H1 (cell line): ENCODE results near the gene PARD3. TPM values are rescaled to one million over a fixed set of nuclear protein-coding genes. Genes with fewer than 3 reads are reported as not detected.

Experiments
- CTCF ChIA-PET: fragments of 300-600 bp; sonication (Branson Sonifier 250); formaldehyde crosslinking; loops from one replicate; lab custom pipeline; 2021; ENCODE audit not compliant: partially characterized antibody; lab: Charles Lee
- POLR2A ChIA-PET: fragments of 300-600 bp; sonication (Branson Sonifier 250); formaldehyde crosslinking; loops from one replicate; lab custom pipeline; 2021; ENCODE audit warnings: inconsistent platforms; ENCODE audit not compliant: partially characterized antibody; lab: Charles Lee
- DNase-seq, 2 experiments: peaks; one replicate each; pipeline versions ENCODE4 v3.0.0 to v3.0.0-alpha.2; 2010 to 2022; ENCODE audit warnings: low spot score in 2 of 2, low read depth in 1 of 2, mixed read lengths in 1 of 2
- FAIRE-seq: peaks from 2 replicates; lab custom pipeline; 2011; peaks lifted over from hg19 to GRCh38; lab: Jason Lieb, UNC
- H2AFZ ChIP-seq: 2 replicates; pipeline ENCODE4 v1.8.1; 2012; ENCODE audit warnings: low read length, inconsistent platforms
- H2AK5ac ChIP-seq: 2 replicates; pipeline ENCODE4 v1.6.1; 2013; ENCODE audit warnings: low read depth, low read length
- H2BK120ac ChIP-seq: replicated peaks from 2 replicates; pipeline ENCODE3; 2013; ENCODE audit warnings: low read depth, low read length, inconsistent platforms
- H2BK12ac ChIP-seq: 2 replicates; pipeline ENCODE4 v1.6.1; 2013; ENCODE audit warnings: low read depth, low read length
- H2BK15ac ChIP-seq: 2 replicates; pipeline ENCODE4 v1.6.1; 2013; ENCODE audit warnings: low read length
- H2BK20ac ChIP-seq: 2 replicates; pipeline ENCODE4 v1.6.1; 2013; ENCODE audit warnings: low read length
- H2BK5ac ChIP-seq: 2 replicates; pipeline ENCODE4 v1.6.1; 2013; ENCODE audit warnings: low read depth, low read length
- H3K14ac ChIP-seq: 2 replicates; pipeline ENCODE4 v1.6.1; 2013; ENCODE audit warnings: inconsistent platforms; ENCODE audit not compliant: insufficient read length
- H3K18ac ChIP-seq: 2 replicates; pipeline ENCODE4 v1.6.1; 2013; ENCODE audit warnings: low read length; ENCODE audit errors: extremely low read depth
- H3K23ac ChIP-seq: 2 replicates; pipeline ENCODE4 v1.6.1; 2013; ENCODE audit warnings: inconsistent platforms; ENCODE audit not compliant: insufficient read length
- H3K23me2 ChIP-seq: 2 replicates; pipeline ENCODE4 v1.6.1; 2013; ENCODE audit warnings: low read depth, low read length
- H3K27ac ChIP-seq: 2 replicates; pipeline ENCODE4 v1.6.1; 2011; ENCODE audit warnings: low read depth, low read length, inconsistent platforms
- H3K27me3 ChIP-seq, 4 experiments: replicated peaks in 1 of 4; 1 replicate in 1 of 4; 2 replicates in 3 of 4; pipeline versions ENCODE4 v1.6.1 to v1.8.1; 2011 to 2013; ENCODE audit warnings: low read length in 3 of 4, mild to moderate bottlenecking in 3 of 4, inconsistent platforms in 2 of 4, mixed read lengths in 2 of 4, moderate library complexity in 1 of 4; ENCODE audit not compliant: control insufficient read depth in 3 of 4, insufficient read depth in 3 of 4; ENCODE audit errors: extremely low read depth in 1 of 4
- H3K36me3 ChIP-seq, 4 experiments: 2 replicates each; pipeline versions ENCODE4 v1.6.1 to v1.8.1; 2011 to 2013; ENCODE audit warnings: mild to moderate bottlenecking in 4 of 4, low read length in 3 of 4, moderate library complexity in 2 of 4, control low read depth in 1 of 4, inconsistent platforms in 1 of 4; ENCODE audit not compliant: insufficient read depth in 4 of 4, control insufficient read depth in 2 of 4
- H3K4ac ChIP-seq: replicated peaks from 2 replicates; pipeline ENCODE3; 2013; ENCODE audit warnings: low read length, low read depth, mixed read lengths, inconsistent platforms; ENCODE audit not compliant: insufficient read length
- H3K4me1 ChIP-seq, 4 experiments: replicated peaks in 1 of 4; 1 replicate in 1 of 4; 2 replicates in 3 of 4; pipeline versions ENCODE4 v1.6.1 to v1.8.1; 2011 to 2013; ENCODE audit warnings: low read length in 3 of 4, inconsistent platforms in 2 of 4, mixed read lengths in 1 of 4; ENCODE audit not compliant: insufficient read depth in 4 of 4, control insufficient read depth in 3 of 4
- H3K4me2 ChIP-seq, 2 experiments: 2 replicates each; pipeline versions ENCODE4 v1.6.1 to v1.8.1; 2011 to 2013; ENCODE audit warnings: low read depth in 2 of 2, low read length in 2 of 2, control low read depth in 1 of 2, inconsistent platforms in 1 of 2, mild to moderate bottlenecking in 1 of 2; ENCODE audit not compliant: insufficient read depth in 1 of 2
- H3K4me3 ChIP-seq, 4 experiments: fragments of 200-600, 300-600 bp in 1 of 4; sonication (generic), shearing (Covaris generic), sonication (Bioruptor Twin) in 1 of 4; 2 replicates each; pipeline versions ENCODE4 v1.5.1 to v1.8.1; 2011 to 2016; ENCODE audit warnings: low read length in 4 of 4, low read depth in 3 of 4, control low read depth in 2 of 4, inconsistent platforms in 2 of 4, mild to moderate bottlenecking in 2 of 4, mixed read lengths in 1 of 4, moderate library complexity in 1 of 4; ENCODE audit not compliant: insufficient read depth in 2 of 4; ENCODE audit errors: extremely low read depth in 1 of 4
- H3K56ac ChIP-seq: replicated peaks from 2 replicates; pipeline ENCODE3; 2013; ENCODE audit warnings: low read depth, mild to moderate bottlenecking, mixed read lengths, low read length, inconsistent platforms; ENCODE audit not compliant: insufficient read length
- H3K79me1 ChIP-seq: 2 replicates; pipeline ENCODE4 v1.6.1; 2013; ENCODE audit warnings: low read depth, low read length, control low read depth
- H3K79me2 ChIP-seq, 2 experiments: 2 replicates each; pipeline versions ENCODE4 v1.6.1 to v1.8.1; 2012 to 2013; ENCODE audit warnings: low read length in 2 of 2, mild to moderate bottlenecking in 2 of 2, inconsistent platforms in 1 of 2; ENCODE audit not compliant: insufficient read depth in 2 of 2, control insufficient read depth in 1 of 2
- H3K9ac ChIP-seq, 4 experiments: replicated peaks in 1 of 4; 1 replicate in 1 of 4; 2 replicates in 3 of 4; pipeline versions ENCODE4 v1.6.1 to v1.8.1; 2011 to 2013; ENCODE audit warnings: low read depth in 3 of 4, low read length in 3 of 4, control low read depth in 2 of 4, mild to moderate bottlenecking in 2 of 4, moderate library complexity in 2 of 4, inconsistent platforms in 1 of 4; ENCODE audit errors: extremely low read depth in 1 of 4
- H3K9me3 ChIP-seq, 2 experiments: 2 replicates each; pipeline versions ENCODE4 v1.6.1 to v1.8.1; 2012 to 2013; ENCODE audit warnings: mild to moderate bottlenecking in 2 of 2, moderate library complexity in 2 of 2, control low read depth in 1 of 2, inconsistent platforms in 1 of 2, low read depth in 1 of 2, low read length in 1 of 2, mixed read lengths in 1 of 2; ENCODE audit not compliant: insufficient read depth in 2 of 2
- H4K20me1 ChIP-seq, 2 experiments: replicated peaks in 1 of 2; 2 replicates each; pipeline versions ENCODE3 to v1.8.1; 2011 to 2013; ENCODE audit warnings: inconsistent platforms in 2 of 2, low read length in 2 of 2, mild to moderate bottlenecking in 1 of 2; ENCODE audit not compliant: insufficient read depth in 2 of 2, control insufficient read depth in 1 of 2
- H4K5ac ChIP-seq: 2 replicates; pipeline ENCODE4 v1.6.1; 2013; ENCODE audit warnings: low read length, low read depth, mixed read lengths, inconsistent platforms; ENCODE audit not compliant: insufficient read length
- H4K8ac ChIP-seq: 2 replicates; pipeline ENCODE4 v1.8.0; 2013; ENCODE audit warnings: mild to moderate bottlenecking, moderate library complexity, low read length, inconsistent platforms; ENCODE audit not compliant: insufficient read depth; ENCODE audit errors: extremely low read depth
- H4K91ac ChIP-seq: replicated peaks from 2 replicates; pipeline ENCODE3; 2013; ENCODE audit warnings: low read length, mixed read lengths, inconsistent platforms; ENCODE audit not compliant: insufficient read length
- CBX5 ChIP-seq: fragments of 300-800, 300-1000 bp; sonication (generic); IDR thresholded peaks from 2 replicates; pipeline ENCODE4 v1.7.1; 2016; ENCODE audit warnings: antibody characterized with exemption, low read length, low read depth
- CTCF ChIP-seq, 3 experiments: IDR thresholded peaks; 1 replicate in 2 of 3; 2 replicates in 1 of 3; pipeline versions ENCODE4 v1.5.1 to v1.6.1; 2011; ENCODE audit warnings: low read length in 3 of 3, mild to moderate bottlenecking in 3 of 3, inconsistent platforms in 2 of 3, low read depth in 1 of 3, moderate library complexity in 1 of 3; ENCODE audit not compliant: insufficient read depth in 1 of 3; ENCODE audit errors: control extremely low read depth in 1 of 3
- EGR1 ChIP-seq: IDR thresholded peaks from 2 replicates; pipeline ENCODE4 v1.6.1; 2011; ENCODE audit warnings: low read depth, low read length, borderline replicate concordance
- RAD21 ChIP-seq, 2 experiments: IDR thresholded peaks in 1 of 2; conservative IDR thresholded peaks in 1 of 2; 2 replicates each; pipeline ENCODE4 v1.6.1; 2011; ENCODE audit warnings: low read depth in 2 of 2, low read length in 2 of 2, improper control_type of control experiment in 1 of 2, inconsistent platforms in 1 of 2, mild to moderate bottlenecking in 1 of 2, moderate library complexity in 1 of 2
- RXRA ChIP-seq: IDR thresholded peaks from 2 replicates; pipeline ENCODE4 v1.6.1; 2011; ENCODE audit warnings: low read depth, mild to moderate bottlenecking, low read length, moderate library complexity; ENCODE audit not compliant: insufficient read depth
- SIN3A ChIP-seq, 2 experiments: IDR thresholded peaks in 1 of 2; conservative IDR thresholded peaks in 1 of 2; 2 replicates each; pipeline ENCODE4 v1.6.1; 2011 to 2012; ENCODE audit warnings: low read length in 2 of 2, improper control_type of control experiment in 1 of 2, low read depth in 1 of 2, mild to moderate bottlenecking in 1 of 2
- SIRT6 ChIP-seq: IDR thresholded peaks from one replicate; pipeline ENCODE4 v1.7.1; 2012; ENCODE audit warnings: low read length, inconsistent platforms
- SIX5 ChIP-seq: IDR thresholded peaks from 2 replicates; pipeline ENCODE4 v1.6.1; 2011; ENCODE audit warnings: mild to moderate bottlenecking, low read depth, low read length
- SUZ12 ChIP-seq: fragments of 200-600 bp; sonication (generic); IDR thresholded peaks from 2 replicates; pipeline ENCODE4 v1.6.1; 2012; ENCODE audit warnings: mild to moderate bottlenecking, inconsistent platforms, low read length, moderate library complexity, mixed read lengths
- TEAD4 ChIP-seq: IDR thresholded peaks from 2 replicates; pipeline ENCODE4 v1.6.1; 2012; ENCODE audit warnings: low read depth, low read length, inconsistent platforms, mixed read lengths
- WGBS, 2 experiments: shearing (Covaris generic) in 1 of 2; methylation state at CpG; one replicate each; pipeline versions ENCODE4 v1.1.6 to v1.1.7; 2013 to 2015; ENCODE audit warnings: low lambda C conversion rate in 2 of 2, mixed read lengths in 2 of 2, inconsistent platforms in 1 of 2, low coverage in 1 of 2, missing lambda C conversion rate in 1 of 2; ENCODE audit not compliant: insufficient replicate concordance in 2 of 2, insufficient coverage in 1 of 2, insufficient read length in 1 of 2; ENCODE audit errors: extremely low coverage in 1 of 2, missing lambda C conversion rate in 1 of 2; 5-methylcytosine and 5-hydroxymethylcytosine counted together
- polyA plus RNA-seq, 7 experiments: library from polyadenylated mRNA; depleted of rRNA in 3 of 7; stranded (reverse) in 5 of 7; unstranded in 2 of 7; fragments of >200 nt in 5 of 7; fragments of 200-250 nt in 2 of 7; gene quantifications; 1 replicate in 5 of 7; 2 replicates in 1 of 7; 4 replicates in 1 of 7; pipeline versions ENCODE4 v1.2.1 to v1.2.3, GENCODE V29; 2011 to 2013; ENCODE audit warnings: missing spikeins in 2 of 7, mixed read lengths in 2 of 7
- total RNA-seq: library from RNA; stranded (reverse); fragmentation: NEBNext Ultra II Directional; extraction: Animal tissue kit (Norgen Biotek cat#: 25700); gene quantifications from 2 replicates; pipeline ENCODE4 v1.2.1, GENCODE V29; 2021
- TF ChIP-seq, protein P1 (sequence below): IDR thresholded peaks from 2 replicates; pipeline ENCODE4 v1.6.1; 2012; ENCODE audit warnings: inconsistent platforms

Gene PARD3
- total and polyA plus RNA-seq, 2 of the 8 experiments (the other 6 are each of a cell fraction or from before 2014, with no cell fraction given) = 19.7 to 49.1 TPM

- no peaks in the 10 kb centered on the region for H3K23me2 ChIP-seq
- H3K9me3 ChIP-seq = no peaks in the 10 kb centered on the region
- H3K4me3 ChIP-seq = no peak overlapping the region
- no peak overlapping the region for H3K14ac ChIP-seq
- CTCF ChIA-PET = no interaction called here
- no peak for FAIRE-seq
- no peaks in the 10 kb centered on the region for H3K4me1 ChIP-seq
- POLR2A ChIA-PET = interaction anchor here (0.6 kb wide), 1 partner anchor 57 kb away, joined by 4 read pairs; no protein-coding TSS in a partner anchor
- H3K4ac ChIP-seq = no peak overlapping the region
- no peak overlapping the region for H3K4me2 ChIP-seq
- no peak overlapping the region for H3K18ac ChIP-seq
- H3K27me3 ChIP-seq = no peaks in the 10 kb centered on the region
- H2BK12ac ChIP-seq = no peak overlapping the region
- H2BK15ac ChIP-seq = no peak overlapping the region
- no peak overlapping the region for H3K9ac ChIP-seq
- no peak overlapping the region for H2AK5ac ChIP-seq
- 87% methylated on average over 3 of the region's 3 CpGs; no CpG with 5 or more reads in 1 of the 2 experiments for WGBS, 2 experiments
- H3K56ac ChIP-seq = no peak overlapping the region
- no peaks in the 10 kb centered on the region for H3K79me1 ChIP-seq
- peaks cover 0 to 9% (median 1%) of the 10 kb centered on the region in 4 experiments; a peak in 2 of 8 replicates for H3K36me3 ChIP-seq
- DNase-seq = no peak
- H4K8ac ChIP-seq = no peak overlapping the region
- no peak overlapping the region for H4K5ac ChIP-seq
- H3K79me2 ChIP-seq = no peaks in the 10 kb centered on the region
- H2BK20ac ChIP-seq = no peak overlapping the region
- no peak overlapping the region for H2BK5ac ChIP-seq
- H4K91ac ChIP-seq = no peak overlapping the region
- no peak overlapping the region for H2BK120ac ChIP-seq
- H3K27ac ChIP-seq = no peak overlapping the region
- no peaks in the 10 kb centered on the region for H4K20me1 ChIP-seq
- no peak overlapping the region for H3K23ac ChIP-seq
- H2AFZ ChIP-seq = no peak overlapping the region
- TF ChIP-seq SUZ12 (no peak), RXRA (no peak), TEAD4 (no peak), EGR1 (no peak), CTCF (IDR thresholded peaks at IDR 0.05; ENCODE audit: control extremely low read depth in 1 of 3, insufficient read depth in 1 of 3, low read depth in 1 of 3, low read length in 3 of 3) (no peak), RAD21 (IDR thresholded peaks at IDR 0.05 in 1 of 2, conservative IDR thresholded peaks at IDR 0.05 in 1 of 2; ENCODE audit: low read depth in 2 of 2, low read length in 2 of 2) (no peak), SIN3A (conservative IDR thresholded peaks at IDR 0.05 in 1 of 2, IDR thresholded peaks at IDR 0.05 in 1 of 2; ENCODE audit: low read depth in 1 of 2, low read length in 2 of 2) (no peak), SIRT6 (no peak), CBX5 (no peak), SIX5 (no peak)
- TF ChIP-seq, protein P1, sequence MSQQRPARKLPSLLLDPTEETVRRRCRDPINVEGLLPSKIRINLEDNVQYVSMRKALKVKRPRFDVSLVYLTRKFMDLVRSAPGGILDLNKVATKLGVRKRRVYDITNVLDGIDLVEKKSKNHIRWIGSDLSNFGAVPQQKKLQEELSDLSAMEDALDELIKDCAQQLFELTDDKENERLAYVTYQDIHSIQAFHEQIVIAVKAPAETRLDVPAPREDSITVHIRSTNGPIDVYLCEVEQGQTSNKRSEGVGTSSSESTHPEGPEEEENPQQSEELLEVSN = no peak
Observed at GRCh38 chr10:34360984-34361383, 454.1 kb downstream of the PARD3 start.
